HG03469 (cell line): Measurements from ENCODE around the gene TRNP1.

Experiments used
- ATAC-seq: cut with Tn5 transposase; IDR thresholded peaks from one replicate; pipeline ENCODE4 v1.9.1; 2021; ENCODE audit warnings: mild to moderate bottlenecking, moderate library complexity, moderate number of reproducible peaks; ENCODE audit not compliant: unreplicated experiment

Gene TRNP1

GRCh38 chr1:27000817-27001460 is 7.4 kb downstream of the TRNP1 start:
- ATAC-seq: no peak

GRCh38 chr1:27001570-27002360 is 8.3 kb downstream of the TRNP1 start:
- no peak for ATAC-seq

- no peak for ATAC-seq
Measured at GRCh38 chr1:27003745-27004470, 10.4 kb downstream of the TRNP1 start.

- no peak for ATAC-seq
Measured at GRCh38 chr1:27004471-27005165, 11.1 kb downstream of the TRNP1 start.

- ATAC-seq: no peak
Measured at GRCh38 chr1:27005166-27005530, 11.7 kb downstream of the TRNP1 start.

GRCh38 chr1:27005648-27006496 is 12.4 kb downstream of the TRNP1 start:
- ATAC-seq: no peak

GRCh38 chr1:27006683-27007082 is 13.2 kb downstream of the TRNP1 start:
- ATAC-seq: no peak

- ATAC-seq: no peak
Measured at GRCh38 chr1:27007909-27008582, 14.6 kb downstream of the TRNP1 start.

GRCh38 chr1:27009601-27010197 is 16.2 kb downstream of the TRNP1 start:
- ATAC-seq: no peak

- no peak for ATAC-seq
Measured at GRCh38 chr1:27010226-27010994, 16.9 kb downstream of the TRNP1 start.

GRCh38 chr1:27011058-27011764 is 17.7 kb downstream of the TRNP1 start:
- no peak for ATAC-seq

GRCh38 chr1:27011976-27012563 is 18.6 kb downstream of the TRNP1 start:
- no peak for ATAC-seq

GRCh38 chr1:27015260-27015659 is 21.8 kb downstream of the TRNP1 start:
- no peak for ATAC-seq

GRCh38 chr1:27016376-27016775 is 22.9 kb downstream of the TRNP1 start:
- no peak for ATAC-seq

- ATAC-seq: no peak
Measured at GRCh38 chr1:27017207-27017606, 23.7 kb downstream of the TRNP1 start.

GRCh38 chr1:27018316-27018715 is 24.8 kb downstream of the TRNP1 start:
- no peak for ATAC-seq

- ATAC-seq: no peak
Measured at GRCh38 chr1:27021354-27022031, 28.0 kb downstream of the TRNP1 start.
